ENCODE measurements around the gene NFKBIE. TPM values are rescaled to one million over a fixed set of nuclear protein-coding genes. Genes with fewer than 3 reads are reported as not detected.

Gene NFKBIE
- total and polyA plus RNA-seq, 2 of the 13 experiments (the other 11 are each of a cell fraction or from before 2014, with no cell fraction given) = 6.7 to 14.5 TPM

DNA sequence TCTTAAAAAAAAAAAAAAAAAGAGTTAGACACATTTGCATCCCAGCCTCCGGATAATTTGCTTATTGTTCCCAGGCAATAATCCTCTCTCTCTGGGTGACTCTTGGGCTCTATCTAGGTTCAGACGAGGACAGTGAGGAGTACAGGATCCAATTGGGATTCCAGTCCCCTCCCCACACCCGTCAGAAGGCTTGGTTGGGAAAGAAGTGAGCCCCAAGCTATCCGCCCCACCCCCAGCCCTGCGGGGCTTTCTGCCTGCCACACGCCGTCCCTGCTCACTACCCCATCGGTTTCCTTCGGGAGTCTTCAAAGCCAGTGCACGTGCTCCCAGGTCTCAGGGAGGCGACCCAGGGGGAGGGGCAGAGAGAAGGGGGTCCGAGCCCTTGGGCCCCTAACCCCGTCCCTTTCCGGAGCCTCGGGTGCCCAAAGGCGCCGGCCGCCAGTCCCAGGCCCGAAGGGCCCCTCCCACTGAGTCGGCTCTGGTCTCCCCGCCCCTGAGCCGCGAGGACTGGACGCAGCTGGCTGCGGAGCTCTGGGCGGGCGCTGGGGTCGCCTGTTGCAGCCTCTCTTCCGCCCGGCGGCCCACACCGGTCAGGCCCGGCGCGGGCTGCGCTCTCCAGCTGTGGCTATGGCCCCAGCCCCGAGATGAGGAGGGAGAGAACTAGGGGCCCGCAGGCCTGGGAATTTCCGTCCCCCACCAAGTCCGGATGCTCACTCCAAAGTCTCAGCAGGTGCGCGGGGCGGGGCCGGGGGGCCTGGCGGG is 46.1 kb downstream of the NFKBIE start (continued):
- TF ChIP-seq, protein P1, sequence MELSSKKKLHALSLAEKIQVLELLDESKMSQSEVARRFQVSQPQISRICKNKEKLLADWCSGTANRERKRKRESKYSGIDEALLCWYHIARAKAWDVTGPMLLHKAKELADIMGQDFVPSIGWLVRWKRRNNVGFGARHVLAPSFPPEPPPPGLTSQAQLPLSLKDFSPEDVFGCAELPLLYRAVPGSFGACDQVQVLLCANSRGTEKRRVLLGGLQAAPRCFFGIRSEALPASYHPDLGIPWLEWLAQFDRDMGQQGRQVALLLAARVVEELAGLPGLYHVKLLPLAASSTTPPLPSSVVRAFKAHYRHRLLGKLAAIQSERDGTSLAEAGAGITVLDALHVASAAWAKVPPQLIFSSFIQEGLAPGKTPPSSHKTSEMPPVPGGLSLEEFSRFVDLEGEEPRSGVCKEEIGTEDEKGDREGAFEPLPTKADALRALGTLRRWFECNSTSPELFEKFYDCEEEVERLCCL (CRISPR knock-in tag; IDR thresholded peaks at IDR 0.05; ENCODE audit: borderline replicate concordance) = no peak
- 0 out of 2 replicates have a peak, but pooled peaks have one; percentile 46 for TF ChIP-seq PPARG (CRISPR knock-in tag; conservative IDR thresholded peaks at IDR 0.05)
- TF ChIP-seq THYN1 (CRISPR knock-in tag; IDR thresholded peaks at IDR 0.05; ENCODE audit: borderline replicate concordance, low read depth) = no peak
- peak; percentile 54; the same call in 1 of the 2 replicates for TF ChIP-seq ZNF598 (CRISPR knock-in tag; IDR thresholded peaks at IDR 0.05; ENCODE audit: borderline replicate concordance)
- no peak for TF ChIP-seq MBD4 (IDR thresholded peaks at IDR 0.05; ENCODE audit: borderline replicate concordance, low read length)
- no peak for TF ChIP-seq SMARCE1 (IDR thresholded peaks at IDR 0.05; ENCODE audit: borderline replicate concordance)
- peak; percentile 75 for TF ChIP-seq HOXA3 (CRISPR knock-in tag; IDR thresholded peaks at IDR 0.05)
- TF ChIP-seq, protein P2, sequence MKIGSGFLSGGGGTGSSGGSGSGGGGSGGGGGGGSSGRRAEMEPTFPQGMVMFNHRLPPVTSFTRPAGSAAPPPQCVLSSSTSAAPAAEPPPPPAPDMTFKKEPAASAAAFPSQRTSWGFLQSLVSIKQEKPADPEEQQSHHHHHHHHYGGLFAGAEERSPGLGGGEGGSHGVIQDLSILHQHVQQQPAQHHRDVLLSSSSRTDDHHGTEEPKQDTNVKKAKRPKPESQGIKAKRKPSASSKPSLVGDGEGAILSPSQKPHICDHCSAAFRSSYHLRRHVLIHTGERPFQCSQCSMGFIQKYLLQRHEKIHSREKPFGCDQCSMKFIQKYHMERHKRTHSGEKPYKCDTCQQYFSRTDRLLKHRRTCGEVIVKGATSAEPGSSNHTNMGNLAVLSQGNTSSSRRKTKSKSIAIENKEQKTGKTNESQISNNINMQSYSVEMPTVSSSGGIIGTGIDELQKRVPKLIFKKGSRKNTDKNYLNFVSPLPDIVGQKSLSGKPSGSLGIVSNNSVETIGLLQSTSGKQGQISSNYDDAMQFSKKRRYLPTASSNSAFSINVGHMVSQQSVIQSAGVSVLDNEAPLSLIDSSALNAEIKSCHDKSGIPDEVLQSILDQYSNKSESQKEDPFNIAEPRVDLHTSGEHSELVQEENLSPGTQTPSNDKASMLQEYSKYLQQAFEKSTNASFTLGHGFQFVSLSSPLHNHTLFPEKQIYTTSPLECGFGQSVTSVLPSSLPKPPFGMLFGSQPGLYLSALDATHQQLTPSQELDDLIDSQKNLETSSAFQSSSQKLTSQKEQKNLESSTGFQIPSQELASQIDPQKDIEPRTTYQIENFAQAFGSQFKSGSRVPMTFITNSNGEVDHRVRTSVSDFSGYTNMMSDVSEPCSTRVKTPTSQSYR (CRISPR knock-in tag; IDR thresholded peaks at IDR 0.05; ENCODE audit: borderline replicate concordance) = peak; percentile 83
- TF ChIP-seq, protein P3, sequence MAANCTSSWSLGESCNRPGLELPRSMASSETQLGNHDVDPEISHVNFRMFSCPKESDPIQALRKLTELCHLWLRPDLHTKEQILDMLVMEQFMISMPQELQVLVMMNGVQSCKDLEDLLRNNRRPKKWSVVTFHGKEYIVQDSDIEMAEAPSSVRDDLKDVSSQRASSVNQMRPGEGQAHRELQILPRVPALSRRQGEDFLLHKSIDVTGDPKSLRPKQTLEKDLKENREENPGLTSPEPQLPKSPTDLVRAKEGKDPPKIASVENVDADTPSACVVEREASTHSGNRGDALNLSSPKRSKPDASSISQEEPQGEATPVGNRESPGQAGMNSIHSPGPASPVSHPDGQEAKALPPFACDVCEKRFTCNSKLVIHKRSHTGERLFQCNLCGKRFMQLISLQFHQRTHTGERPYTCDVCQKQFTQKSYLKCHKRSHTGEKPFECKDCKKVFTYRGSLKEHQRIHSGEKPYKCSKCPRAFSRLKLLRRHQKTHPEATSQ (CRISPR knock-in tag; IDR thresholded peaks at IDR 0.05; ENCODE audit: borderline replicate concordance) = no peak; the same call in 1 of the 2 replicates
- no peak for TF ChIP-seq DR1 (CRISPR knock-in tag; IDR thresholded peaks at IDR 0.05)
- TF ChIP-seq, protein P4, sequence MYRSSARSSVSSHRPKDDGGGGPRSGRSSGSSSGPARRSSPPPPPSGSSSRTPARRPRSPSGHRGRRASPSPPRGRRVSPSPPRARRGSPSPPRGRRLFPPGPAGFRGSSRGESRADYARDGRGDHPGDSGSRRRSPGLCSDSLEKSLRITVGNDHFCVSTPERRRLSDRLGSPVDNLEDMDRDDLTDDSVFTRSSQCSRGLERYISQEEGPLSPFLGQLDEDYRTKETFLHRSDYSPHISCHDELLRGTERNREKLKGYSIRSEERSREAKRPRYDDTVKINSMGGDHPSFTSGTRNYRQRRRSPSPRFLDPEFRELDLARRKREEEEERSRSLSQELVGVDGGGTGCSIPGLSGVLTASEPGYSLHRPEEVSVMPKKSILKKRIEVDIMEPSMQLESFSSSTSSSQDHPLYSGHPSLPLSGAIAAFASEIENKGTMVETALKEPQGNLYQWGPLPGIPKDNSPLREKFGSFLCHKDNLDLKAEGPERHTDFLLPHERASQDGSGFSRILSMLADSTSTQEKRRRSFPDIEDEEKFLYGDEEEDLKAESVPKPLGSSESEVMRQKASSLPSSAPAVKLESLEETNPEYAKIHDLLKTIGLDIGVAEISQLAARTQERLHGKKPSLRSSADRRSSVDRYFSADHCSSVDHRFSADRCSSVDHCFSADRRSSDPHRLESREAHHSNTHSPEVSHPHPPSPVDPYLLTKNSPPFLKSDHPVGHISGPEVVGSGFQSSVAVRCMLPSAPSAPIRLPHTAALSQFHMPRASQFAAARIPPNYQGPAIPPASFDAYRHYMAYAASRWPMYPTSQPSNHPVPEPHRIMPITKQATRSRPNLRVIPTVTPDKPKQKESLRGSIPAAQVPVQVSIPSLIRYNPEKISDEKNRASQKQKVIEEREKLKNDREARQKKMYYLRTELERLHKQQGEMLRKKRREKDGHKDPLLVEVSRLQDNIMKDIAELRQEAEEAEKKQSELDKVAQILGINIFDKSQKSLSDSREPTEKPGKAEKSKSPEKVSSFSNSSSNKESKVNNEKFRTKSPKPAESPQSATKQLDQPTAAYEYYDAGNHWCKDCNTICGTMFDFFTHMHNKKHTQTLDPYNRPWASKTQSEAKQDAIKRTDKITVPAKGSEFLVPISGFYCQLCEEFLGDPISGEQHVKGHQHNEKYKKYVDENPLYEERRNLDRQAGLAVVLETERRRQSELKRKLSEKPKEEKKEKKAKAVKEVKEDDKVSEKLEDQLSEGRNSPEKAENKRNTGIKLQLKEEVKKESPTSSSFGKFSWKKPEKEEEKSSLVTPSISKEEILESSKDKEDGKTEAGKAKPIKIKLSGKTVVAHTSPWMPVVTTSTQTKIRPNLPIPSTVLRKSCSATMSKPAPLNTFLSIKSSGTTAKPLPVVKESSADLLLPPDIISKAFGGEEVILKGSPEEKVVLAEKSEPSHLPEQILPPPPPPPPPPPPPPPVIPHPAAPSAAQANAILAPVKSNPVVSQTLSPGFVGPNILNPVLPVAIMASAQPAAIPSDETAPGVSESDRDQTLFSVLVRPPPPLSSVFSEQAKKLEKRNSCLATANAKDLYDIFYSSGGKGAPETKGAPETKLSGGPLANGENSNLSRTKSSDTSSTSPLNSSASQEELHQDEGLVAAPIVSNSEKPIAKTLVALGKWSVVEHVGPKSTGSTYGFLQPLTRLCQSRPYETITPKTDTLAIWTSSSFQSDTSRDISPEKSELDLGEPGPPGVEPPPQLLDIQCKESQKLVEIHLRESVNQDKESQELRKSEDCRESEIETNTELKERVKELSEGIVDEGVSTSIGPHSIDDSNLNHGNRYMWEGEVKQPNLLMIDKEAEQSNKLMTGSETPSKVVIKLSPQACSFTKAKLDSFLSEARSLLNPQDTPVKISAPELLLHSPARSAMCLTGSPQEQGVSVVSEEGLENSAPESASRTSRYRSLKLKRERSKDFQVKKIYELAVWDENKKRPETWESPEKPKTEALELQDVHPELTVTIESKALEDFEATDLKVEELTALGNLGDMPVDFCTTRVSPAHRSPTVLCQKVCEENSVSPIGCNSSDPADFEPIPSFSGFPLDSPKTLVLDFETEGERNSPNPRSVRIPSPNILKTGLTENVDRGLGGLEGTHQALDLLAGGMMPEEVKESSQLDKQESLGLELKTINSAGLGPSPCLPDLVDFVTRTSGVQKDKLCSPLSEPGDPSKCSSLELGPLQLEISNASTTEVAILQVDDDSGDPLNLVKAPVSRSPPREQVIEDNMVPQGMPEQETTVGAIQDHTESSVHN (CRISPR knock-in tag; IDR thresholded peaks at IDR 0.05) = no peak
- TF ChIP-seq TCF12 (IDR thresholded peaks at IDR 0.05) = no peak
- no peak for TF ChIP-seq TCF12 (CRISPR knock-in tag; IDR thresholded peaks at IDR 0.05)
- TF ChIP-seq ZMYM3 (CRISPR knock-in tag; IDR thresholded peaks at IDR 0.05) = 0 out of 2 replicates have a peak, but pooled peaks have one; percentile 18
- TF ChIP-seq ZNF672 (CRISPR knock-in tag; IDR thresholded peaks at IDR 0.05) = no peak

All from HepG2 (cell line).